HUES48 (cell line): Measurements from ENCODE around the gene DMRT3.
"Not testable (repeated sequence)": the region's sequence is repeated elsewhere in the genome, so short reads cannot be mapped to it uniquely, and the experiment has no call there.

Source experiments
- H3K27ac ChIP-seq: one replicate; pipeline ENCODE4 v1.7.0; 2013; ENCODE audit warnings: low read depth, low read length, inconsistent platforms
- H3K27me3 ChIP-seq: 2 replicates; pipeline ENCODE4 v1.6.1; 2013; ENCODE audit warnings: mild to moderate bottlenecking, low read length; ENCODE audit not compliant: control insufficient read depth, insufficient read depth
- H3K36me3 ChIP-seq: 2 replicates; pipeline ENCODE4 v1.6.1; 2013; ENCODE audit warnings: low read length; ENCODE audit not compliant: control insufficient read depth, insufficient read depth
- H3K4me1 ChIP-seq: 2 replicates; pipeline ENCODE4 v1.6.1; 2013; ENCODE audit warnings: mild to moderate bottlenecking, low read length; ENCODE audit not compliant: control insufficient read depth, insufficient read depth
- H3K4me3 ChIP-seq: 2 replicates; pipeline ENCODE4 v1.5.1; 2013; ENCODE audit warnings: mild to moderate bottlenecking, low read depth, low read length
- H3K9ac ChIP-seq: 2 replicates; pipeline ENCODE4 v1.6.1; 2013; ENCODE audit warnings: mild to moderate bottlenecking, low read depth, low read length, moderate library complexity
- H3K9me3 ChIP-seq: 2 replicates; pipeline ENCODE4 v1.6.1; 2013; ENCODE audit warnings: low read length; ENCODE audit not compliant: control insufficient read depth, insufficient read depth

Gene DMRT3

DNA sequence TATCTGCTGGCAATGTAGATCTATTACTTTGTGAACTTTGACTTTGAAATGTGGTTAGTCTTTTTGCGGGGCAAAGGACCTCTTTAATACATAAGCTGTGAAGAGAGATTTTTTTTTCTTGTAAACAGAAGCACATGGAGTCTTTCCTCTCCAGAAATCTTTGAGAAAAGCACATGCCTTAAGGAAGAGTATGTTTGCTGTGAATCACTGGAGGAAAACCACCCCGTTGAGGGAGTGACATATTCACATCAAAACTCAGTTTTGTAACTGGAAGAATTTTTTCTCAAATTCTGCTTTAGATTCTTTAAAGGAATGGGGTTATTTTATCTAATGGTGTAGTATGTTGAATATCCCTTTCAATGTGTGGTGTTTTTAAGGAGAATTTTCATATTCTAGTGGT lies 3.5 kb downstream of the DMRT3 start:
- peaks cover 100% of the 10 kb centered on the region for H3K27me3 ChIP-seq
- no peak overlapping the region for H3K4me3 ChIP-seq
- H3K36me3 ChIP-seq: no peaks in the 10 kb centered on the region
- H3K9me3 ChIP-seq: no peaks in the 10 kb centered on the region
- peaks cover 5% of the 10 kb centered on the region for H3K4me1 ChIP-seq
- no peak overlapping the region for H3K27ac ChIP-seq
- no peak overlapping the region for H3K9ac ChIP-seq

DNA sequence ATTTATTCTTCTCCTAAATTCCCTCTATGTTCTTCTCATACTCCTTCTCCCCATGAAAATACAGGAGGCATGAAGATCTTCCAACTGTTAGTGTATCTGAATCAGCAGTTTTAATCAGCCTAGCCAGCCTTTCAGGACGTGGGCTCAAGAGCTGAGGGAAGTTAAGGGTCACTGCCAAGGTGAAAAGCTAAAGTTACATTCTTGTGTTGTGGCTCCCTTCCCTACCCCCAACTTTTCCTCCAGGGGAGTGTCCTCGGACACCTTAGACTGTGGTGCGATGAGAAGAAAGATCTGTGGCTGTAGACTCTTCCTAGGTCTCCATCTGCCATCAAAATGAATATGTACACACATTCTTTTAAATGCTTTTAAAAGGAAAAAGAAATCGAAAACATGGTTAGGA lies 4.2 kb downstream of the DMRT3 start:
- H3K36me3 ChIP-seq: no peaks in the 10 kb centered on the region

DNA sequence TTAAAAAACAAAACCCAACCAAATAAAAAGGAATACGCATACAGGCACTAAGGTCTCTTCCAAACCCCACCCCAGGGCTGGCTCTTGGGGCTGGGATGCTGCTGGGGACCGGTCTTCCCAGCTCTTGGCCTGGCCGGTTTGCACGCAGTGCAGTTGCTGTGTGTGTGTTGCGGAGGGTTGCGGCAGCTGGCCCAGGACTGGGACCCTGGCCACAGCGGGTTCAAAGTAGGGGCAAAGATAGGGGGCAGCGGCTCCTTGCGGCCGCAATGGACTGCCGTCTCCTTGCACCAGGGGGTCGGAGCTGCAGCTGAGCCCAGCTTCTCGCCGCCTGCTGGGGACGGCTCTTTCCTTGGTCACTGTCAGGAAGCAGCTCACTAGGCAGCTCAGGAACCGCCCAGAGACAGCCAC lies 5.0 kb downstream of the DMRT3 start:
- Histone ChIP-seq H3K36me3 (no peaks in the 10 kb centered on the region), H3K4me3 (no peak overlapping the region), H3K27me3 (peaks cover 100% of the 10 kb centered on the region), H3K9ac (no peak overlapping the region), H3K4me1 (peaks cover 3% of the 10 kb centered on the region; the same call in 1 of the 2 replicates), H3K27ac (no peak overlapping the region), H3K9me3 (no peaks in the 10 kb centered on the region)

More for the DNA sequence above, 4.2 kb downstream of the DMRT3 start:
- no peak overlapping the region for H3K9ac ChIP-seq
- H3K27ac ChIP-seq: no peak overlapping the region
- H3K9me3 ChIP-seq: no peaks in the 10 kb centered on the region
- peaks cover 100% of the 10 kb centered on the region for H3K27me3 ChIP-seq
- no peak overlapping the region for H3K4me3 ChIP-seq
- peaks cover 3% of the 10 kb centered on the region; the same call in 1 of the 2 replicates for H3K4me1 ChIP-seq

DNA sequence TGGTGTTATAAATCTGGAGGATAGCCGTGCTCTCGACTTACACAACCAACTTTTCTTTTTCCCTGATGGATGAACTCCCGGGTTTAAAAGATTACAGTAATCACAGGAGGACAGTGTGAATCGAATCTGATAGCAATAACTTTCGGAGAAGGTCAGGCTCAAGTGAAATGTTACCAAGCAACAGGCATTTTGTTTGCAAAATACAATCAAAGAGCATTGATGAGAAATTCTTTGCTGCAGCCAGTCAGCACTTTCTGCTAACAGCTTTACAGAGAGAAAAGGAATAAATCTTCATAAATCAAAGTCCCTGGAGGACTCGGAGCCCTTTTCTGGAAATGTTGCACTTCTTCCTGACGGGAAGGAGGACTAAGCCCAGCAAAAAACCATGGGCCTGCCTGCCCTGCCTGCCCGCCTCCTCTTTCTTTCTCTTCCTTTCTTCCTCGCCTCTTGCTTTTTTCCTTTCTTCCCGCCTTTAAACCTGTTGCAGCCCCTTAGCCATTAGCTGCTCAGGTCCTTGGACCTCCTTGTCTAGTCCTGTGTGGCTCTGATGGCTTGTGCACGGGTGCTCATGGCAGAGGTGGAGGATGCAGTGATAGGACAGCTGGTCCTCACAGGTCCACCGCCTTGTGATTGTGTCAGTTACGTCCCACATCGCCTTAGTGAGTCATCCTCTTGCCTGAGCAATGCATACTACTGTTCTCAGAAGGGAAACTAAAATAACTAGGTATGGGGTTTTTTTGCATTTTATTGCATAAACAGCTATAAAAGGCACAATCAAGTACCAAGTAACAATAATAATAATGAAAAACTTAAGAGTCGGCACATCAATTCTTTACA lies 6.2 kb downstream of the DMRT3 start:
- peaks cover 99% of the 10 kb centered on the region for H3K27me3 ChIP-seq

DNA sequence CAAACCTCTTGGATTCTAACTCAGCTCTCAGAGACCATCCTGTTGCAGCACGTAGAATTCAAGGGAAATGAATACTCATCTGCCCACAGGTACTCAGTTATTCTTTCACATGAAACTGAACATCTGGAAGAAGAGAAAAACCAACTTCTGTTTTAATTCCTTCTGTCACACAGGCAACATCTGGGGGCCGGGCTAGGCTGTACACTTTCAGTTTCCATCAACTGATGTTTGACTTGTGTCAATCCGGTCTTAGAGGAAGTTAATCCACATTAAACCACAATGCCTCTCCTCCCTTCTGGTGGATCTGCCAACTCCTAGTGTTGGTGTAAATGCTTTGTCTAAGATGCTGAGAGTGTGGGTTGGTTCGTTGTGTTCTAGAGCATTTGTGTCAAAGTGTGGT lies 17.6 kb downstream of the DMRT3 start:
- Histone ChIP-seq H3K9me3 (peaks cover 11% of the 10 kb centered on the region), H3K4me3 (no peak overlapping the region), H3K9ac (no peak overlapping the region), H3K36me3 (no peaks in the 10 kb centered on the region), H3K27ac (no peak overlapping the region), H3K27me3 (0 out of 2 replicates have a peak, but pooled peaks cover 3% of the 10 kb centered on the region), H3K4me1 (no peaks in the 10 kb centered on the region)

More for the DNA sequence above, 6.2 kb downstream of the DMRT3 start:
- peaks cover 3% of the 10 kb centered on the region; the same call in 1 of the 2 replicates for H3K4me1 ChIP-seq
- H3K36me3 ChIP-seq: no peaks in the 10 kb centered on the region
- H3K4me3 ChIP-seq: no peak overlapping the region
- no peak overlapping the region for H3K27ac ChIP-seq
- no peak overlapping the region for H3K9ac ChIP-seq
- no peaks in the 10 kb centered on the region for H3K9me3 ChIP-seq

DNA sequence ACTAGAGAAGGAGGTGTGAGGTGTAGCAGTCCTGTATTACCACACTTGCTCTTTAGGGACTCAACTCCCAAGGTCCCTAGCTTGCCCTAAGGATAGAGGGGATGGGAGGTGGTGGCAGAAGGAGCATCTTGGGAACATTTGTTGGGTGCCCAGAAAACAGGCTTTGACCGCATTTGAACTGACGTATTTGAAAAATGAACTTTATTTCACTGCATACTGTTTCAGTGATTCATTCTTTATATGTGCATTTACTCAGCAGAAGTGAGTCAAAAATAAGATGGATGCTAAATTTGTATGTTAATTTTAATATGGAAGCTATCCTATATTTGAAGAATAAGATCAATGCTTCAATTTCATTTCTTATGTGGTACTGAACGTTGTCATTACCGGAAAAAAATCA lies 18.7 kb downstream of the DMRT3 start:
- no peak overlapping the region for H3K27ac ChIP-seq
- H3K9me3 ChIP-seq: peaks cover 23% of the 10 kb centered on the region
- H3K4me1 ChIP-seq: no peaks in the 10 kb centered on the region
- H3K36me3 ChIP-seq: no peaks in the 10 kb centered on the region
- H3K27me3 ChIP-seq: no peaks in the 10 kb centered on the region
- H3K4me3 ChIP-seq: no peak overlapping the region
- H3K9ac ChIP-seq: no peak overlapping the region

DNA sequence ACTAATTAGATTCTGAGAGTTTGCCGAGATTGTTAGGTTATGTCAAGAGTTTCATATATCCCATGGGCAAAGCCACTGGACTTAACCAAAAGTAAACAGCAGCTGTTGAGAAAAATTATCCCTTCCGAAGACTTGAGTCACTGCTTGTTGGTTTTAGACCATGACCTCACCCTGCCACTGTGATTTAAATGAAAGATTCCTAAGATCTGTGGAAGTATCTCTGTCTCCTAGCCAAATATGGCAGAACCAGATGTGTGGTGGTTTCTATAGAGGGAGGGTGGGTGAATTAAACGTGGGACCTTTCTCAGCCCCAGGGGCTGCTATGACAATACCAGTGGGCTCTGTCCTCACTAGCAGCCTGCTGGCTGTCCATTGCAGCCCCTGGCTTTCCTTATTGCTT lies 19.3 kb downstream of the DMRT3 start:
- no peaks in the 10 kb centered on the region for H3K27me3 ChIP-seq
- H3K36me3 ChIP-seq: no peaks in the 10 kb centered on the region
- H3K4me1 ChIP-seq: no peaks in the 10 kb centered on the region
- H3K27ac ChIP-seq: no peak overlapping the region
- H3K9me3 ChIP-seq: peaks cover 29% of the 10 kb centered on the region
- no peak overlapping the region for H3K4me3 ChIP-seq
- no peak overlapping the region for H3K9ac ChIP-seq

DNA sequence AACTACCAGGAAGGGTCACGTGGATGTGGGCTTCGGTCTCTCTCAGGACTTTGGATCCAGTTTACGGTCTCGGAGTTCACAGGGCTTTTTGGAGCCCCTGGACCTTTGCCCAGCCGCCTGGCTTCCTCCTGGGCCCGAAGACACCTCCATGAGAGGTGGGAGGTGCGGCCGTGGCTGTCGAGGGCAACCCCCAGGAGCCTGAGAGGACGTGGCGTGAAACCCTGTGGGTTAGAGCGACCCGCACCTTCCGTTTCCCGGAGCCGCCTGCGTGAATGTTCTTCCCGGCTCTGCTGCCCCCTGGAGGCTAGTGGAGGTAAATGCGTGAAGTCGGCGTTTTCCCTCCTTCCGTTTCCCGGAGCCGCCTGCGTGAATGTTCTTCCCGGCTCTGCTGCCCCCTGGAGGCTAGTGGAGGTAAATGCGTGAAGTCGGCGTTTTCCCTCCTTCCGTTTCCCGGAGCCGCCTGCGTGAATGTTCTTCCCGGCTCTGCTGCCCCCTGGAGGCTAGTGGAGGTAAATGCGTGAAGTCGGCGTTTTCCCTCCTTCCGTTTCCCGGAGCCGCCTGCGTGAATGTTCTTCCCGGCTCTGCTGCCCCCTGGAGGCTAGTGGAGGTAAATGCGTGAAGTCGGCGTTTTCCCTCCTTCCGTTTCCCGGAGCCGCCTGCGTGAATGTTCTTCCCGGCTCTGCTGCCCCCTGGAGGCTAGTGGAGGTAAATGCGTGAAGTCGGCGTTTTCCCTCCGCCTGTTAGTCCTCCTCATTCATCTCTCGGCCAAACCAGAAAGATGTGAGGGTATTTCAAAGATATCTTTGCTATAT lies 22.1 kb downstream of the DMRT3 start:
- not testable (repeated sequence) for H3K4me1 ChIP-seq, H3K9ac ChIP-seq, H3K27ac ChIP-seq, H3K27me3 ChIP-seq, H3K36me3 ChIP-seq
- peaks cover 35% of the 10 kb centered on the region for H3K9me3 ChIP-seq
- H3K4me3 ChIP-seq: peak overlapping the region; percentile 37; the same call in 1 of the 2 replicates

DNA sequence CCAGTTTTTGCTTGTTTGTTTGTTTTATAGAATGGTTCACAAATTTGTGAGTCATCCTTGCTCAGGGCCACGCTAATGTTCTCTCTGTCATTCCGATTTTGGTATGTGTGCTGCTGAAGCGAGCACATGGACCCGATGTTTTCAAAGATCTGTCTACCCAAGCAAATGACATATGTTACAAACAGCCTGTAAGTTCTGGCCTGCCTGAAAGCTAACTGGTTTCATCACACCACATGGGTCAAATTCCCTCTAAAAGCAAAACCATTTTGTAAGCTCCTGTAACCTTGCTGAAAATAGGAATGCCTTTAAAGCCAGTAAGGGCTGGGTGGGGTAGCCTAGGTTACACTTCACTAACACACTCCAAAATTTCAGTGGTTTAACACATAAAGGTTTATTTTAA lies 25.4 kb downstream of the DMRT3 start:
- no peak overlapping the region for H3K27ac ChIP-seq
- no peaks in the 10 kb centered on the region for H3K27me3 ChIP-seq
- H3K4me1 ChIP-seq: no peaks in the 10 kb centered on the region
- H3K4me3 ChIP-seq: no peak overlapping the region
- peaks cover 35% of the 10 kb centered on the region for H3K9me3 ChIP-seq
- H3K36me3 ChIP-seq: no peaks in the 10 kb centered on the region
- no peak overlapping the region for H3K9ac ChIP-seq

DNA sequence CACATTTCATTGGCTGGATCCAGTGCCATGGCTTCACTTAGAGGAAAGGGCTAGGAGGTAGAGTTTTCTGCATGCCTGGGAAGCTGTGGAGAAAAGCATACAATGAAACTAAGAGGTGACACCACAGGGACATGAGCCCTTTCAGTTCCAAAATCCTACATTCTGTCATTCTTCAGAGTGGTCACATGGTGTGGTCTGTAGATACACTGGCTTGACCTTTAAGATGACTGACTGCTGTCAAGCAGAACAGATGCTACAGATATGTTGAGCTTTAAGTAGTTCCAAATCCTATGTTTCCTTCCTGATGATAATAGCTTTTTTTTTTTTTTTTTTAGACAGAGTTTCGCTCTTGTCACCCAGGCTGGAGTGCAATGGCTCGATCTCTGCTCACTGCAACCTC lies 26.2 kb downstream of the DMRT3 start:
- H3K9ac ChIP-seq: no peak overlapping the region
- no peaks in the 10 kb centered on the region for H3K36me3 ChIP-seq
- peaks cover 33% of the 10 kb centered on the region for H3K9me3 ChIP-seq
- H3K4me3 ChIP-seq: no peak overlapping the region
- H3K27ac ChIP-seq: no peak overlapping the region
- no peaks in the 10 kb centered on the region; the same call in 1 of the 2 replicates for H3K27me3 ChIP-seq
- no peaks in the 10 kb centered on the region for H3K4me1 ChIP-seq
